Transverse colon (tissue), 4 donors: ENCODE results near the gene RAD23B.

Experiments
- EP300 ChIP-seq: sonication (generic); formaldehyde crosslinking; IDR thresholded peaks from one replicate; pipeline ENCODE4 v1.6.1; 2017; ENCODE audit warnings: antibody characterized with exemption, low read depth
- POLR2A ChIP-seq: fragments of 450-650 bp; IDR thresholded peaks from one replicate; pipeline ENCODE4 v1.6.1; 2016; ENCODE audit warnings: antibody characterized with exemption, mild to moderate bottlenecking, moderate library complexity
- POLR2AphosphoS5 ChIP-seq, 3 donors: sonication (generic); formaldehyde crosslinking; IDR thresholded peaks; one replicate each; pipeline ENCODE4 v1.6.1; 2016; ENCODE audit warnings: antibody characterized with exemption in 3 of 3
- TF ChIP-seq, protein P1 (sequence below), 5 experiments: fragments of 200-600 bp in 3 of 5; fragments of 450-650 bp in 2 of 5; sonication (generic) in 3 of 5; IDR thresholded peaks; 1 replicate in 2 of 5; 2 replicates in 3 of 5; pipeline ENCODE4 v1.5.1; 2016 to 2017; ENCODE audit warnings: antibody characterized with exemption in 5 of 5, inconsistent platforms in 3 of 5, mild to moderate bottlenecking in 2 of 5, moderate library complexity in 1 of 5

DNA sequence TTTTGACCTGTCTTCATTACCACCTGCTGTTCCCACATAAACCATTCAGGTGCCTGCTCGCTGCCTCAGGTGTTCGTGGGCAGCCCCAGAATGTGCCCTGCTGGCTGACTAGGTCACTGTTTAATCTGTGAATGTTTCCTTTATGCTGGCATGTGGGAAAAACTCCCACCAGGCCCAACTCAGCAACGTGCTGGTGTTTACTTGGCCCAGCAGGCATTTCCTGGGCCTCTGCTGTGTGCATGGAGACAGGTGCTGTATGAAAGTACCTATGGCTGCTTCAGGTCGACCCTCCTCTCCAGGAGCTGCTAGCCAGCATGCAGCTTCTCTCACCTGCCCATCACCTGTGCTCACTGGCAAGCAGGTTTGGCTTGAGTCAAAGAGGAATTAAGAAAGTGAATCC is 65.8 kb downstream of the RAD23B start:
- TF ChIP-seq, protein P1, sequence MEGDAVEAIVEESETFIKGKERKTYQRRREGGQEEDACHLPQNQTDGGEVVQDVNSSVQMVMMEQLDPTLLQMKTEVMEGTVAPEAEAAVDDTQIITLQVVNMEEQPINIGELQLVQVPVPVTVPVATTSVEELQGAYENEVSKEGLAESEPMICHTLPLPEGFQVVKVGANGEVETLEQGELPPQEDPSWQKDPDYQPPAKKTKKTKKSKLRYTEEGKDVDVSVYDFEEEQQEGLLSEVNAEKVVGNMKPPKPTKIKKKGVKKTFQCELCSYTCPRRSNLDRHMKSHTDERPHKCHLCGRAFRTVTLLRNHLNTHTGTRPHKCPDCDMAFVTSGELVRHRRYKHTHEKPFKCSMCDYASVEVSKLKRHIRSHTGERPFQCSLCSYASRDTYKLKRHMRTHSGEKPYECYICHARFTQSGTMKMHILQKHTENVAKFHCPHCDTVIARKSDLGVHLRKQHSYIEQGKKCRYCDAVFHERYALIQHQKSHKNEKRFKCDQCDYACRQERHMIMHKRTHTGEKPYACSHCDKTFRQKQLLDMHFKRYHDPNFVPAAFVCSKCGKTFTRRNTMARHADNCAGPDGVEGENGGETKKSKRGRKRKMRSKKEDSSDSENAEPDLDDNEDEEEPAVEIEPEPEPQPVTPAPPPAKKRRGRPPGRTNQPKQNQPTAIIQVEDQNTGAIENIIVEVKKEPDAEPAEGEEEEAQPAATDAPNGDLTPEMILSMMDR (IDR thresholded peaks at IDR 0.05), result no peak
- no peak for TF ChIP-seq POLR2A
- no peak for TF ChIP-seq EP300
- TF ChIP-seq POLR2AphosphoS5 (IDR thresholded peaks at IDR 0.05), result no peak
